ENCODE measurements around the gene TBC1D9B.
"Not testable (repeated sequence)": the region's sequence is repeated elsewhere in the genome, so short reads cannot be mapped to it uniquely, and the experiment has no call there.

The TBC1D9B gene

DNA sequence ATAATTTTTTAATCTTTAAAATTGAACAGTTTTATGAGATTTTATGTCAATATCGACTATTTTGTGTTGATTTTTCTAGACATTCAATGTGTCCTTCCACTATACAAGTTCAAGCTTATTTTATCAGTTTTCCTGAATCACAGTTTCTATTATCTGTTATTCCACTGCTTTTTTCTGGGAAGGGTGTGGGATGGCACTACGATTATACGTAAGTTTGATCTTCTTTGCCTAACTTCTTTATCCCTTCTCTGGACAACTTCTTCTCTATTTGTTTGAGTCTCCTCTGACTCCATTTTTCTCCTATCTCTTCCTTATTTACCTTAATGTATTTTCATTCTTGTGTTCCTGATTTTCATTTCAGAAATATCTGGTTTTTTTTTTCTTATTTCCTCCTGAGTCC is 24.5 kb downstream of the TBC1D9B start:
- no peak for DNase-seq

GRCh38 chr5:179882338-179882737 is 25.4 kb downstream of the TBC1D9B start:
- DNase-seq: no peak

GRCh38 chr5:179880848-179881590 is 26.7 kb downstream of the TBC1D9B start:
- DNase-seq: no peak

GRCh38 chr5:179880066-179880650 is 27.5 kb downstream of the TBC1D9B start:
- DNase-seq: no peak

GRCh38 chr5:179879690-179880010 is 28.0 kb downstream of the TBC1D9B start:
- DNase-seq: no peak

- no peak for DNase-seq
These were observed 28.6 kb downstream of the TBC1D9B start for GRCh38 chr5:179879003-179879689.

DNA sequence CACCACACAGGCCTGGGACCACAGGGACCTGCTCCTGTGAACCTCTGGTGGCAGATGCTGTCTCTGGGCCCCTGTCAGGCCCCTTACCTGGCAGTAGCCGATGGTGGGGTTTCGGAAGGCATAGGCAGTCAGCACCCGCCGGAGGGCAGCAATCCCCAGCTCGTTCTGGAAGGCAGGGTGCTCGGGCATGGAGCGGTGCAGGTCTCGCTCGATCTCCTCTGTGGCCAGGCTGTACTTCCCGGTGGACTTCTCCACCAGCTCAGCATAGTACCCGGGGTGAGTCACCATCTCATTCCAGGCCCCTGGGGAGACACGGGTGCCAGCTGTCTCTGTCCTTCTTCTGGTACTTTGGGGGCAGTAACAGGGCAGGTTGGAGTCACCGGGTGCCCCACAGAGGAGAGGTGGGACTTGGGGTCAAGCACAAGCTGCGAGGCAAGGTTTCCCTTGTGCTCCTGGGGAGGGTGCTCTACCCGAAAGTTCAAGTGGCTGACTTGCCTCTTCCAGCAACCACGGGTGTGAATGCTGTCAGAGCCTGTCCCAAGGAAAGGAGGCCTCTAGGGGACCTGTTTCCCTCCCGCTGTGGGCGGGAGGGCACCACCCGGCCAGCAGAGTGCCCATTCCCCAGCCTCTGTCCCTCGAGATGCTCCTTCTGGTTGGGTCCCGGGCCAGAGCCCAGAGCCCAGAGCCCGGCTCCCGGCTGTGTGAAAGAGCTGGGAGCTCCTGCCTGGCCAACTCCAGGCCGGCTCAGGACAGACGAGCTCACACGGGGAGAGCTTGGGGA is 29.3 kb downstream of the TBC1D9B start:
- DNase-seq: no peak

GRCh38 chr5:179876610-179876952 is 31.1 kb downstream of the TBC1D9B start:
- no peak for DNase-seq

GRCh38 chr5:179875741-179876609 is 31.7 kb downstream of the TBC1D9B start:
- no peak for DNase-seq

DNA sequence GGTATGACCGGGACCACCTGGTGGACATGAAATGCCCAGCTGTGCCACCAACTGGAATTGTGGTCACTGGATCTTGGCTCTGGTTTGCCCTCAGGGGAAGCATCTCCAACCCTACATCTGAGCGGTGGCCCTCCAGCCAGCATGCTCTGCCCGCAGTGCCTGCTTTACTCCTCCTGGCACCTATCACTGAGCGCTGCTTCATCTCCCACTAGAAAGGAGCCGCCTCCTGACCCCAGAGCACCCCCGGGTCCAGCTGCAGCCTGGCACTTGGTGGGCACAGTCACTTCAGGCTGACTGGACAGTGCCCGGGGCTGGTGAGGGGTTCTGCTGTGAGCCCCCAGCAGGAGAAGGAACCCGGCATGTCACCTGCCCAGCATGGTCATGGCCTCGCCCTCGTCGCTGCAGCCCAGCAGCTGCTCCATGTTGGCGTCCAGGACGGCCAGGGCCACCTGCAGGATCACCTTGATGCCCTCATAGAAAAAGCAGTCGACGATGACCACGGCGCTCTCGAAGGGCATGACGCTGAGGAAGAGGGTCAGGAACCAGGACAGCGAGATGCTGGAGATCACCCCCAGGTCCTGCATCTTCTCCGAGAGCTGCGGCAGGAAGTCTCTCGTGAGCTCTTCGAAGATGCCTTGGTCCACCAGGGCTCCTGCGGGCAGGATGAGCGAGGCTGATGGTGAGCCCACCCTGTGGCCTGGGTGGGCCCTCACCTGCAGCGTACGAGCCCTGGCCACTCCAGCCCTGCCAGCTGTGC is 33.0 kb downstream of the TBC1D9B start:
- no peak for DNase-seq

- no peak for DNase-seq
These were observed 33.6 kb downstream of the TBC1D9B start for GRCh38 chr5:179874136-179874535.

GRCh38 chr5:179873588-179874110 is 34.0 kb downstream of the TBC1D9B start:
- no peak for DNase-seq

GRCh38 chr5:179872828-179873575 is 34.7 kb downstream of the TBC1D9B start:
- no peak for DNase-seq

DNA sequence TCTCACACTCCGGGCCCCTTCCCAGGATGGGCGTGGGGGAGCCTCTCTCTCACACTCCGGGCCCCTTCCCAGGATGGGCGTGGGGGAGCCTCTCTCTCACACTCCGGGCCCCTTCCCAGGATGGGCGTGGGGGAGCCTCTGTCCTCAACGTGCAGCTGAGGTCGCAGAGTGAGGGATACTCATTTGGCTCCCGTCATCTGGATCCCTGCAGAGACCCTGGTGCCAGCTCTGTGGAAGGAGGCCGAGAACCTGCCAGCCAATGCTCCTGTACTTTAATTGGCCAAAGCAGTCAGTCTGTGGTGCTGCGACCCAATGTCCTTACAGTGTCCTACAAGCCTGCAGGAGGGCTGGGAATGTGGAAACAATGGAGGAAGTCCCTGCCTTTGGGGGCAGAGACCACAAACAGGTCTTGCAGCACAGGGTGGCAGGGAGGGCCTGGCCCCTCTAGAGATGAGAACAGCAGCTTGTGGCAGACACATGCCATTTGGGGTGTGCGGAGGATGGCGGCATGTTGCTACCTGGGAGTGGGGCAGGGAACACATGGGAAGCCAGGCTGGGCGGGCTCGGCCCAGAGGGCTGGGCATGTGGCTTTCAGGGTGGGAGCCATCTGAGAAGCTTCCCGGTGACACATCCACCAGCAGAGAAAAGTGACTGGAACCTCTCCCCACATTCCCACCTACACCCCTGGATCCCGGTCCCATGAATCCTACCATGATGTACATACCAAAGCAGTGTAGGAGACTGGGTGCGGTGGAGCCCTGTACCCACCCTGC is 35.5 kb downstream of the TBC1D9B start:
- no peak for DNase-seq

DNA sequence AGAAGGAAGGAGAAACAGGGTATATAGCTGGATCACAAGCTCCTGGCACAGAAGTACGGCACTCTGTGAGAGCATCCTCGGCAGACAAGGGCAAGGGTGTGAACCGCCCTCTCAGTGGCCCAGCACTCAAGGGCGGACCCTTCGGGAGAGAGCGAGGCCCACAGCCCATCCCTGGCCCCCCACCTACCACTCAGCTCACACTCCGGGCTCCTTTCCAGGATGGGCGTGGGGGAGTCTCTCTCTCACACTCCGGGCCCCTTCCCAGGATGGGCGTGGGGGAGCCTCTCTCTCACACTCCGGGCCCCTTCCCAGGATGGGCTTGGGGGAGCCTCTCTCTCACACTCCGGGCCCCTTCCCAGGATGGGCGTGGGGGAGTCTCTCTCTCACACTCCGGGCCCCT is 36.2 kb downstream of the TBC1D9B start:
- DNase-seq: not testable (repeated sequence)

- DNase-seq: no peak
These were observed 36.7 kb downstream of the TBC1D9B start for GRCh38 chr5:179870952-179871351.

DNA sequence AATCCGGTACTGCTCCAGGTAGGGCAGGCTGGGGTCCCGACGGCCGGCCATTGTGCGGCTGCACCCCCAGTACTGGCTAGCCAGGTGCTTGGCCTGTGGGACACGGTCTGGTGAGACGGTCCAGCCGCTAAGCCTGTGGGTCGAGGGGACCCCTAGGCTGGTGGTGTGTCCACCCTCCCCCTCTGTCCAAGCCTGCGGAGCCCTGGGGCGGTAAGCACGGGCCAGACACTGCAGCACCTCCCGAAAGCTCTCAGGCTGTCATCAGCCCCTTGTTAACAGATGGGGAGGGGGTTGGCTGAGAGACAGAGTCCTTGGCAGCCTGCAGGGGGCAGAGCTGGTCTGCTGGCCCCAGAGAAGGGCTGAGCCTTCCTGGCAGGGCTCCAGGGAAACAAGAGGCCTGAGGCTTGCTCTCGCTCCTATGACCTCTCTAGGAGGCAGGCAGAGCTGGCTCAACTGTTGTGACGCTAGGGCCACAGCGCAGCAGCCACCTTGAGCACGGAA is 37.2 kb downstream of the TBC1D9B start:
- no peak for DNase-seq

DNA sequence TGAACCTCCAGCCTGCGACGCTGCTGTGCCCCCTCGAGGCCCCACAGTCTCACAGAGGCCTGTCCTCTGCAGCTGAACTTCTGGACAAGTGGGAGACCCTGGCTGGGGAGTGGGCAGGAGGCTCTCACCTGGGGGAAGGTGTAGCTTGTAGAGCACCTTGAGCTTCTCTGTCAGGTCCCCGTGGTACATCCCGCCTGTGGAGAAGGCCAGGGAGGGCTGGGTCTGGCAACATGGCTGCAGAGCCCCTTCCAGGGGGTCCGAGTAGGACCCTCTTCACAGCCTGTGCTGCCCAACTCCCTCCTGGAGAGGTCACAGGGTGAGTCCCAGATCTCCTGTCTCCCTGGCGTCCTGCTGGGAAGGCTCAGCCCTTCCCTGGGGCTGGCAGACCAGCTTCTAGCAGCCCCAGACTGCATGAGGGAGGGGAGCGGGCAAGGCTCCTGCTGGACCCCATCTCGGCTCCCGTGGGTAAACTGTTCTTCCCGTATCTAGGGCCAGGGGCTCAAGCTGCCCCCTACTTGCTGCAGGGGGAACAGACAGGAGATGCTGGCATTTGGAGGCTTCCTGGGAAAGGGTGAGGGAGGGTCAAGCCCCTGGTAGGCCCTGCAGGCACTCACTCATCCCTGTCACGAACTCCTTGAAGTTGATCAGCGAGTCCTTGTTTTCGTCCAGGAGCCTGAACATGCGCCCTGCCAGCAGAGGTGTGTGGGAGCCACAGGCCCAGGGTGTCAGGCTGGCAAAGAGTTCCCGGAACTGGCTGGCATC is 37.9 kb downstream of the TBC1D9B start:
- no peak for DNase-seq

DNA sequence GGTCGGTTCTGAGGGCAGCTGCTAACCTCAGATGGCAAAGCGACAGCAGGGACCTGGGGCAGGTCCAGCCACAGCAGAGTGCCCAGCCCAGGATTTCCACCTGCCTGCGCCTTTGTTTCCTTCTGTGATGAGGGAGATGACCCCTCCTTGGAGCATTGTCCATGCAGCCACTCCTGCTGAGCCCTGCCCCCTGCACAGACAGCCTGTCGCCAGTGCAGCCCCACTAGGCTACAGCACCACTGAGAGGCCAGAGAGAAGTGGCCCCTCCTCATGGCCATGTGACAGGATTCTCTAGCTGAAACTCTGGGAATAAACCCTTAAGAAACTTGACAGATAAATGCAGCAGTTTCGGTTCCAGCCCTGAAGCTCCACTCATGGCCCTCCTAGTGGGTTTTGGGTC is 38.6 kb downstream of the TBC1D9B start:
- DNase-seq: no peak

Data from stimulated activated CD4-positive, alpha-beta T cell treated with anti-CD3 and anti-CD28 coated beads, Interleukin-4, amount 100 ng/mL, for 1 hour (primary cell).